Measurements from ENCODE around the gene CDK19. TPM values are rescaled to one million over a fixed set of nuclear protein-coding genes. Genes with fewer than 3 reads are reported as not detected.
"Not testable (repeated sequence)": the region's sequence is repeated elsewhere in the genome, so short reads cannot be mapped to it uniquely, and the experiment has no call there.

The CDK19 gene
- total RNA-seq, 2 donors from 2014 or later, result 17.9 to 32.4 TPM

- DNase-seq (no peak), ATAC-seq (no peak)
- intact Hi-C loops (cut with DNase I, micrococcal nuclease), result no loop called here
Measured at GRCh38 chr6:110776413-110776812, 38.9 kb downstream of the CDK19 start.

- intact Hi-C loops (cut with DNase I, micrococcal nuclease), result no loop called here
- ATAC-seq (no peak), DNase-seq (no peak)
Measured at GRCh38 chr6:110769923-110770322, 45.3 kb downstream of the CDK19 start.

GRCh38 chr6:110768057-110768456 is 47.2 kb downstream of the CDK19 start:
- DNase-seq, result no peak
- intact Hi-C loops (cut with DNase I, micrococcal nuclease), result no loop called here
- no peak for ATAC-seq

- no peak for DNase-seq
- intact Hi-C loops (cut with DNase I, micrococcal nuclease), result no loop called here
- ATAC-seq, result no peak
Measured at GRCh38 chr6:110761371-110761770, 53.9 kb downstream of the CDK19 start.

GRCh38 chr6:110760589-110760988 is 54.7 kb downstream of the CDK19 start:
- DNase-seq (no peak), ATAC-seq (no peak)
- intact Hi-C loops (cut with DNase I, micrococcal nuclease), result no loop called here

- ATAC-seq; DNase-seq; intact Hi-C loops (cut with DNase I, micrococcal nuclease): not testable (repeated sequence)
Measured at GRCh38 chr6:110760098-110760497, 55.2 kb downstream of the CDK19 start.

- intact Hi-C loops (cut with DNase I, micrococcal nuclease), result no loop called here
- no peak for ATAC-seq
Measured at GRCh38 chr6:110757926-110758325, 57.3 kb downstream of the CDK19 start.

GRCh38 chr6:110756817-110757216 is 58.5 kb downstream of the CDK19 start:
- intact Hi-C loops (cut with DNase I, micrococcal nuclease), result no loop called here
- DNase-seq (no peak), ATAC-seq (no peak)

More at GRCh38 chr6:110757926-110758325, 57.3 kb downstream of the CDK19 start:
- DNase-seq, result no peak

GRCh38 chr6:110755411-110755834 is 59.8 kb downstream of the CDK19 start:
- ATAC-seq, result peak; percentile 88
- no peak for DNase-seq
- intact Hi-C loops (cut with DNase I, micrococcal nuclease), result no loop called here

- intact Hi-C loops (cut with DNase I, micrococcal nuclease); ATAC-seq; DNase-seq: not testable (repeated sequence)
Measured at GRCh38 chr6:110753936-110754668, 61.2 kb downstream of the CDK19 start.

GRCh38 chr6:110748453-110748852 is 66.8 kb downstream of the CDK19 start:
- intact Hi-C loops (cut with DNase I, micrococcal nuclease), result no loop called here
- ATAC-seq, result no peak
- DNase-seq, result no peak

- peak; percentile 66 for ATAC-seq
- intact Hi-C loops (cut with DNase I, micrococcal nuclease), result no loop called here
- DNase-seq, result no peak
Measured at GRCh38 chr6:110746680-110747079, 68.6 kb downstream of the CDK19 start.

GRCh38 chr6:110744991-110745390 is 70.3 kb downstream of the CDK19 start:
- intact Hi-C loops (cut with DNase I, micrococcal nuclease), result no loop called here

GRCh38 chr6:110742552-110742951 is 72.7 kb downstream of the CDK19 start:
- ATAC-seq; intact Hi-C loops (cut with DNase I, micrococcal nuclease); DNase-seq: not testable (repeated sequence)

More at GRCh38 chr6:110744991-110745390, 70.3 kb downstream of the CDK19 start:
- no peak for DNase-seq
- no peak for ATAC-seq

GRCh38 chr6:110741517-110741916 is 73.8 kb downstream of the CDK19 start:
- no peak for DNase-seq
- no peak for ATAC-seq
- intact Hi-C loops (cut with DNase I, micrococcal nuclease), result no loop called here

- DNase-seq (peak; percentile 7 to 29), ATAC-seq (peak; percentile 98)
- intact Hi-C loops (cut with DNase I, micrococcal nuclease), result no loop called here
Measured at GRCh38 chr6:110738899-110739365, 76.3 kb downstream of the CDK19 start.

GRCh38 chr6:110735666-110736065 is 79.6 kb downstream of the CDK19 start:
- intact Hi-C loops (cut with DNase I, micrococcal nuclease), result no loop called here
- ATAC-seq (no peak), DNase-seq (no peak)

- intact Hi-C loops (cut with DNase I, micrococcal nuclease), result no loop called here
- no peak for DNase-seq
- ATAC-seq, result no peak
Measured at GRCh38 chr6:110731898-110732297, 83.4 kb downstream of the CDK19 start.

GRCh38 chr6:110731196-110731595 is 84.1 kb downstream of the CDK19 start:
- intact Hi-C loops (cut with DNase I, micrococcal nuclease), result no loop called here
- no peak for DNase-seq
- no peak for ATAC-seq

- ATAC-seq (no peak), DNase-seq (no peak)
- intact Hi-C loops (cut with DNase I, micrococcal nuclease), result no loop called here
Measured at GRCh38 chr6:110728501-110728900, 86.8 kb downstream of the CDK19 start.

GRCh38 chr6:110723017-110723416 is 92.3 kb downstream of the CDK19 start:
- intact Hi-C loops (cut with DNase I, micrococcal nuclease), result no loop called here
- DNase-seq (no peak), ATAC-seq (no peak)
